M059J (cell line): ENCODE measurements around the gene RALGDS. TPM values are rescaled to one million over a fixed set of nuclear protein-coding genes. Genes with fewer than 3 reads are reported as not detected.
A peak's percentile ranks its signal among the peaks of the same experiment; 100 is the strongest.

Source experiments
- DNase-seq: peaks from one replicate; pipeline ENCODE4 v3.0.0-alpha.2; 2012; ENCODE audit warnings: low read depth
- total RNA-seq: library from RNA; depleted of rRNA; stranded (reverse); fragments of >200 nt; shearing (Covaris generic); gene quantifications from 2 replicates; pipeline ENCODE4 v1.2.3, GENCODE V29; 2014

Gene RALGDS
- total RNA-seq, 1 experiment from 2014 or later = 11.8 TPM

DNA sequence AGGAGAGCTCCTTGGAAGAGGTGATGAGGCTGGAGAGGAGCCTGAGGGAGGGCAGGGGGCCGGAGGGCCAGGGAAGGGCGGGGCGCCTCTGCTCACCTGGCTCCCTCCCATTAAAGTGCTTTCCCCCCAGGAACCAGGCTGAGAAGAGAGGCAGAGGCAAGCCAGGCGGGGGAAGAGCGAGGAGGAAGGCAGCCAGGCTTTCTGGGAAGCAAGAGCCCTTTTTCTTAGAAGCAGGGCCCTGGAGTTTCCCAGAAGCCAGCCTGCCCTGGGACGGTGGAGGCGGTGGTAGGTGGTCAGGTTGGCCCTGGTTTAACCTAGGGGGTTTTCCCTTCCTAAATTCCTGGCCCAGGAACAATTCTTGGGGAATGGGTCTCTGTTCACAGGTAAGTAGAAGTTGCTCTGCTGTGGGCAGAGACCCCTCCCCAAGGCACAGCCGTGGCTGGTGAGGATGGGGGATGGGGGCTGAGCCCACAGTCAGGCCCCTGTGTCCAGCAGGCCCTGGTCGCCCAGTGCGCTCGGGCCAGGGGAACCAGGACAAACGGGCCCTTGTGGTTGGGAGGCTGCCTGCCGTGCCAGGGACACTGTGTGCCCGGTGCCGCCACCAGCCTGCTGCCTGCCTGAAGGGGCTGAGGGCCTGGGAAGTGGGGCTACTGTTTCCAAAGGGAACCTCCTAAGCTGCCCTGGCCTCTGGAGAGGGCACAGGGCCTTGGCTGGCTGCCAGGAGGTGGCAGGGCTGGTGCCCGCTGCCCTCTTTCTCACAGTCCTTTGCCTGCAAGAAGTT is 16.6 kb upstream of the RALGDS start:
- DNase-seq = no peak

DNA sequence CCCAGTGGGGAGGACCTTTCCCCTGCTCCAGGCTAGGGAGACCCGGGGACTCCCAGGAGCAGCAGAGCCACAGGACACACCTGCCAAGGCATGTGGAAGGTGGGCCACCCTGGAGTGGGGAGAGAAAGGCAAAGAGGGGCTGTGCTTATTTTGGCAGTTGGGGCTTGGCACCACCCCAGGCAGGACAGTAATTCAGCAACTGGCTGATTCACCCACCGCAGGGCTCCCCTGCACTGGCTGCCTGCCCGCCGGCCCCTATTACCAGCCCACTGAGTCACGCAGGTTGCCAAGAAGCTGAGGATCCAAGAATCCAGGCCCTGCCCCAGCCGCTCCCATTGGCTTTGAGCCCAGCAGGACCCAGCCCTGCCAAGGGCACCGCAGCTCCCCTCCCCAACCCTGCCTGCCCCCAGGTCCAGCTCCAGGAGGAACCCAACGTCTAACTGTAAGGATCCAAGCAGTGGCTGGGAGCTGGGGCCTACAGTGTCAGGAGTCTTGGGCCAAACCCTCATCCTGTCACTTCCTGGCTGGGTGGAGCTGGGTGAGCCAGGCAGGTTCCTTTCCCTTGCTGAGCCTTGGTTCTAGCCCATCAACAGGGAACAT is 14.2 kb upstream of the RALGDS start:
- DNase-seq = peak; percentile 99

DNA sequence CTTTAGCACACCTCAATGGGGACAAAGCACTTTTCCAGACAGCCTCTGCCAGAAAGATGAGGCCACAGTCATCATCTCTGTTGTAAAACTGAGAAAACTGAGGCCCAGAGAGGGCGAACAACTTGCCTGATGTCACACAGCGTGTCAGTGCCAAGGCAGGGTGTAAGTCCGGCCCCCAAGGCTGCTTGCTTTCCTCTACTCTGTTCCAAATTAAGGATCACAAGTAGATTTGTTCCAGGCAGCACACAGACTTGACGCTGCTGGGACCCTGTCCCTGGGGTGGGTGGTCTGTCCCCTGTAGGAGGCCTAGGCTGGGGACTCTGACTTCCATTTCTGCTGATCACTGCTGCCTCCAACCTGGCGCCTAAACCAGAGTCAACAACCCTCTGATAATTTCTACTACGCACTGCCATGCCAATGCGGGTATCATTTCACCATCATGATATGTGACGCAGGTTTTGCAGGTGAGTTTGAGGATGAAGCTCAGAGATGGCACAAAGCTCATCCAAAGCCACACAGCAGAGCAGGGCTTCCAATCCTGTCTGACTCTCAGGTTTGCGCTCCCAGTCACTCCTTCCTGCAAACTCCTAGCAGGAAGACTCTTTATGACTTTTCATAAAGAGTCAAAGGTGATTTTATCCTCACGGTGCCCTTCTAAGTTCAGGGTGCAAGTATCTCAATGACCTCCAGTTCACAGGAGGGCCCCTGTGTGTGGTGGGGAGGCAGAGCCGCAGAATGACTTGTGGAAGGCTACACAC is 13.5 kb upstream of the RALGDS start:
- no peak for DNase-seq

- peak; percentile 100 for DNase-seq
These were observed 12.8 kb upstream of the RALGDS start for GRCh38 chr9:133133681-133134387.

GRCh38 chr9:133132174-133132573 is 11.1 kb upstream of the RALGDS start:
- no peak for DNase-seq

GRCh38 chr9:133131506-133131905 is 10.5 kb upstream of the RALGDS start:
- no peak for DNase-seq

GRCh38 chr9:133130685-133131244 is 9.7 kb upstream of the RALGDS start:
- no peak for DNase-seq

- DNase-seq = no peak
These were observed 8.2 kb upstream of the RALGDS start for GRCh38 chr9:133129001-133129795.

GRCh38 chr9:133128152-133128551 is 7.1 kb upstream of the RALGDS start:
- no peak for DNase-seq

DNA sequence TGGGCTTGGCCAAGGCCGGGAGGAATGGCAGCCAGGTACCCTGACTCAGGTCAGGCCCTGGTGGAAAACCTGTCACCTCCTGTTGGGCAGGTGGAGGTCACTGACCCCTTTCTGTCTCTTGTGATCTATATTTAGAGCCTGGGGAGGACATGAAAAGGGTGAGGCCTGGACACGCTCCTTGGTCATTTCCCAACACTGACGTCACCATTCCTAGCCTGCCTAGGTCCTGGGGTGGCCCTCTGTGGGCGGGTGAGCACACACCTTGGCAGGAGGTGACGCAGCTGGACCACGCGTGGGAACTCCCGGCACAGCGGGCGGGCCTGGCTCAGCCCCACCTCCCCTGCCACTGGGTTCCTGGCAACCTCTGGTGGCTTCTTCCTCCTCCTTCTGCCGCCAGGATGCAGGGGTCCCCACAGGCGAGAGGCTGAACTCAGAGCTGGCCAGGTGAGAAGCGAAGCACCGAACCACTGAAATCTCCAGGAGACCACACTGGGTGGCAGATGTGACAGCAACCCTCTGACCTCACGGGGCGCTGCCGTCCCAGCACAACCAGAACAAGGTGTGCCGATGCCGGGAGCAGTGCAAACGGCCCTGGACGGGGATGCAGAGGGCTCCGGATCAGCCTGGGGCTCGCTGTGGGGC is 6.4 kb upstream of the RALGDS start:
- DNase-seq = no peak

DNA sequence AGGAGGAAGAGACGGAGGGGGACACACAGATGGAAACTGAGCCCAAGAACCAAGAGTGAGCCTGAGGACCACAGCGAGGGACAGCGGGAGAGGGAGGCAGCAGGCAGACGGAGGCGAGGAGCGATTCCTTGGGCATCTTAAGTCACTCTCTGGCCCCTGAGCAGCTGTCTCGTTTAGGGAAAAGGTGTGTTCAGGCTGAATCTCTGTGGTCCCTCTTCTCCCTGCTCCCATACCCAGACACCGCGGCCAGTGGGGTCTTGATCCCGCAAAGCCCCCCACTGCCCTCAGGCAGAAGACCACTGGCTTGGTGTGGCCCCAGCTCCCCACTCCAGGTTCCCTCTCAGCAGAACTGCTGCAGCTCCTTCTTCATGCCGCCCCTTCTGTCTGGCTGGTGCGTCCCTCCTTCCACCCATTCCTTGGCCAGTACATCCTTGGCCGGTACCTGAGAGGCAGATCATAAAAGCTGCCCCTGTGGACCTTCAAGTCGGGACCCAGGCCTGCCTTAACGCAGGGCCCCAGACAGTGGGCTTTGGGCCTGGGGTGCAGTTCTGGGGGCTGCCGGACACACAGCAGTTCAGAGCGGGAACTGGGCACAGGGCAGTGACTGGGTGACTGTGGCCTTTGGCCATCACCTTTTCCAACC is 5.8 kb upstream of the RALGDS start:
- DNase-seq = no peak

GRCh38 chr9:133125941-133126696 is 5.1 kb upstream of the RALGDS start:
- DNase-seq = peak; percentile 38

- DNase-seq = no peak
These were observed 3.9 kb upstream of the RALGDS start for GRCh38 chr9:133124907-133125275.

DNA sequence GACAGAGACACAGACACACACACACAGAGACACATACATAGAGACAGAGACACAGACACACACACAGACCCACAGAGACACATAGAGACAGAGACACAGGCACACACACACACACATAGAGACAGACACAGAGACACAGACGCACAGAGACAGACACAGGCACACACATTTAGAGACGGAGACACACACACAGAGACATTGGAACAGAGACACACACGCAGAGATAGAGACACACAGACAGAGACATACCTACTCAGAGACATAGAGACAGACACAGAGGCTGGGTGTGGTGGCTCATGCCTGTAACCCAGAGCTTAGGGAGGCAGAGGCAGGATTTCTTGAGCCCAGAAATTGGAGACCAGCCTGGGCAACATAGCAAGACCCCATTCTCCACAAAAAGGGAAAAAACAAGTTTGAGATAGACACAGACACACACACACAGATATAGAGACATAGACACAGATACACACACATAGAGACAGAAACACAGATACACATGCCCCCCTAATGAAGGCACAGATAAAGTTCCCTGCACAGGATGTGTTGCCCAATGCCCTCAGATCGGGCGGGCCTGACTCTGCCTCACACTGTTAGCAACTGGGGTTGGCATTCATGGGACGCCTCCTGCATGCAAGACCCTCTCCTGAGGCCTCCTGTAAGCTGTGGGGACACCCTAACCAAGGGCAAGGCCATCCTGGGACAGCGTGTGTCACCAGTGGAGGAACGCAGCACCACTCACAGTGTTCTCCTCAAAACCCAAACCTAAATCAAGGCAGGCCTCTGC is 3.3 kb upstream of the RALGDS start:
- no peak for DNase-seq

- DNase-seq = peak; percentile 30
These were observed 2.0 kb upstream of the RALGDS start for GRCh38 chr9:133122935-133123611.

DNA sequence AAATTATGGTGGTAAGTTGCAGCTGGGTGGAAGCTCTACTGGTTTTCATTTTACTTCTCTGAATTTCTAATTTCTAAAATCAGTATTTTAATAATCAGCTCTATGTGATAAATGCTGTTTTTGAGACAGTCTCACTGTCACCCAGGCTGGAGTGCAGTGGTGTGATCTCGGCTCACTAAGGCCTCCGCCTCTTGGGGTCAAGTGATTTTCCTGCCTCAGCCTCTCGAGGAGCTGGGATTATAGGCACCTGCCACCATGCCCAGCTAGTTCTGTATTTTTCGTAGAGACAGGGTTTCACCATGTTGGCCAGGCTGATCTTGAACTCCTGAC is 1.5 kb upstream of the RALGDS start:
- no peak for DNase-seq

DNA sequence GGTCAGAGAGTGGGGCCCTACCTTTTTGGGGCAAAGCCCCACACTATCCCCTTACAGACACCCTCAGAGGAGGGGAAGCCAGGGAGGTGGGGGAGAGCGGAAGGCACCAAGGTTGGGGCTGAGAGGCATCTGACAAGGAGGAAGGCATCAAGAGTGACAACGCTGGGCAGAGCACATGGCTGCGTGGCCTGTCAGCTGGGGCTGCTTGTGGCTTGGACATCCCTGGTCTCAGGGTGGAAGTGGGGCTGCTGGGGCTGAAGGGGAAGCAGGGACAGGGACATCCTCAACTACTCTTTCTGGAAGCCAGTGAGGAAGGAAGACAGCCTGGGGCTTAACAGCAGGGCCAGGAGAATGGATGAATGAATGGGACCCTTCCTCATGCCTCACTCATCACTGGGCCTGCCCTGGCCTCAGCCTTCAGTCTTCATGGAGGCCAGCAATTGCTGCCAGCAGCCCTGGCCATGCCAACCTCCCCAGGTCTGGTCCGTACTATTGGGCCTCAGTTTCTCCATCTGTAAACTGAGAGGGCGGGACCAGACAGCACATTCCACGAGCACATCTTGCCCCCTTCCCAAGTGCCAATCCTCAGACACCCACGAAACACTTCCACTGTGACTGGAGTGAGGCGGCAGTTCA is 993 bp upstream of the RALGDS start:
- DNase-seq = no peak
